COLO668 (cell line): ENCODE measurements around the gene YIF1A.
A peak's percentile ranks its signal among the peaks of the same experiment; 100 is the strongest.
"Not testable (repeated sequence)": the region's sequence is repeated elsewhere in the genome, so short reads cannot be mapped to it uniquely, and the experiment has no call there.

Experiments
- DNase-seq: peaks from one replicate; lab custom pipeline; 2025; ENCODE audit not compliant: unreplicated experiment; lab: John Stamatoyannopoulos, UW

The YIF1A gene

DNA sequence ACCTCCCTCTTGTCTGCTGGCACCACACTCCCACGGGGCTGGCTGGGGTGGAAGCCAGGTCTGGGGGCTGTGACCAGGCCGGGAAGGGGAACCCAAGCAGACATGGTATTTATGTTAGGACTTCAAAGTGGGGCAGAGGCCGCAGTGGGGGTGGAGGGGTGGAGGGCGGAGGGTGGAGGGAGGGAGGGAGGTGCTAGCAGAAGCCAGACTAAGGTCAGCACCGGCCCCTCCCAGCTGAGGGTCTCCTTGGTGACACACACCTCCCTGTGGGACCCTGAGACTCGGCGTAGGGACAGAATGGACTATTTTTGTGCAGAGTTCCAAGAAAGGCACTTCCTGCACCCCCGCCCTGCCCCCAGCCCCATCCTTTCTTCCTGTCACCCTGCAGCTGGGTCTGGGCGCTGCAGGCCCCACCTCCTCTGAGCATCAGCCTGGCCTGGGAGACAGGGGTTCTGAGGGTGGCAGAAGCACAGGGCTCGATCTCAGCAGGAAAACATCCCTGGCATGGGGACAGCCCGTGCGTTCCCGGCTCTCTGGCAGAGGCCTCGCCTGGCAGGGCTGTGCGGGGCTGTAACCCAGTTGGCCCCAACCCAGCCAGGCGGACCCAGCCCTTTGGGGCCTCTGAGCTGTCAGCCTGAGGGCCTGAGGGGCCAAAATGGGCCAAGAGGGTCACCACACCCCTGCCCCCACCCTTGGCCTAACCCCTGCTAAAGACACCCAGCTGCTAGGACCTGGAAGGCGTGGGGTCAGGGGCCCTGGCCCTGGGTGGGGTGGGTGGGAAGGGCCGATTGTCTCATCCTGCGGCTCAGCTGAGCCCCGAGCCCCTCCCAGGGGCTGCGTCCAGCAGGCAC lies 37.5 kb upstream of the YIF1A start:
- no peak for DNase-seq

DNA sequence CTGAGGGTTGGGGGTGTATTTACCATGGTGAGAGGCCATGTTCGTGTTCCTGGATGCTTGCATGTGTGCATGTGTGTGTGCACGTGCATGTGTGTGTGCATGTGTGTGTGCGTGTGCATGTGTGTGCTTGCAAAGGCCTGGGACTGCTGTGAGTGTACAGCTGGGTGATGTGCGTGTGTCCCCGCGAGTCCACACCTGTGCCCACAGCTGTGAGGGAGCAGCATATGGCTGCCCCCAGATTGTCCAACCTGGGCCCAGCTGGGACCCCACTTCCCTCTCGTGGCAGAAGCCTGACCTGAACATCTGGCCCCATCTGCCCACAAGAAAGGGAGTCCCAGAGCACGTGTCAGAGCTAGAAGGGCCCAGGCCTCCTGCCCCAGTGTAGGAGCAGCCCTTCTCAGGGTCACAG lies 36.3 kb upstream of the YIF1A start:
- no peak for DNase-seq

DNA sequence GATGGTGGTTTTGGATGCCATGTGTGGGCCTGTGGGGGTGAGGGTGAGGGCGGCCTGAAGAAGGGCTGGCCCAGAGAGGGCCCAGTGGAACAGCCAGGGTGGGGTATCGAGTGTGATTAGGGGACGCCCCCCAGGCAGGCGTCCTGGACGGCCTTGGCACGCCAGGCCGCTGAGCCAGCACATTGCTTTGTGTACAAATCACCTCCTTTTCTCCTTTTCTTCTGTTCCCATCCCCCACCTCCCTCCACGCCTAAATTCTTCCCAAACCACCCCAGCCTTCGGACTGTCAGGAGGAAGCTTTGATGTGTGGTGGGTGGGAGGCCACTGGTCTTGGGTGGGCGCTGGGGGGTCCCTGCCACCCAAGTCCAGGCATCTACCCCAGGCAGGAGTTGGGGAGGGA lies 35.7 kb upstream of the YIF1A start:
- no peak for DNase-seq

DNA sequence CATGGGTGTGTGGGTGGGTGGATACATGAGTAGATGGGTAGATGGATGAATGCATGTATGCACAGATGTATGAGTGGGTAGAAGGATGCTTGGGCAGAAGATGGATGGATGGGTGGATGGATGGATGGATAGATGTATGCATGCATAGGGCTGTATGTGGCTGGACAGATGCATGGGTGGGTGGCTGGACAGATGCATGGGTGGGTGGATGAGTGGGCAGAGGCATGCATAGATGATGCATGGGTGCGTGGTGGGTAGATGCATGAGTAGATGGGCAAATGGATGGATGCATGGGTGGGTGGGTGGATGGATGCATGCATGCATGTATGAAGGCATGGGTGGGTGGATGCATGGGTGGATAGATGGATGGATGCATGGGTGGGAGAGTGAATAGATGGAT lies 34.7 kb upstream of the YIF1A start:
- DNase-seq, result no peak

DNA sequence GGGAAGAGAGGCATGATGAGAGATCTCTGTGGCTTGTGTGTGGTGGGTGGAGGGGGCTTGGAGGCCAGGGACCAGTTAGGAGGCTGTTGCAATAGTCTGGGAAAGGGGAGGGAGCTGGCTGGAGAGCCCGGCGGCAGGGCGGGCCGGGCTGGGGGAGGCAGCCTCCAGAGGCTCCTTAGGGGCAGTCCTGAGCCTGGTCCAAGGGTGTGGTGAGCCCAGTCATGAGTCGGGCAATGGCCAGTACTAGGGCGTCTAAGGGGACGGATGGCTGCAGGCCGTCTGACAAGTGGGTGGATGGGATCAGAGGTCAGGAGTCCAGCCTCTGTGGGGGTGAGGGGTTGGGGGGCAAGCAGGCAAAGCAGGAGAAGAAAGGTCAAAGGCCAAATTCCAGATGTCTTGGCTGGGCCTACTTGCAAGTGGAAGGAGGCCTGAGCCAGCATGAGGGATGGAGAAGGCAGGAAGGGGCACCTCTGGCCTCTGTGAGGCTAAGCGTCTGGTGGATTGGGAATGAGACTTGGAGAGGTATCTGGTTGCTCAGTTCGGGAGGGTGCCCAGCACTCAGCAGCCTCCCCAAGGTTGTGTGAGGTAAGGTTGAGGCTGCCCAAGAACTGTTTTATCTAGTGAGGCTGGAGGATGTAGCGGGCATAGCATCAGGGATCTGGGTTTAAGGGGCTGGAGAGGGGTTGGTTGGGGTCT lies 33.9 kb upstream of the YIF1A start:
- DNase-seq, result no peak

DNA sequence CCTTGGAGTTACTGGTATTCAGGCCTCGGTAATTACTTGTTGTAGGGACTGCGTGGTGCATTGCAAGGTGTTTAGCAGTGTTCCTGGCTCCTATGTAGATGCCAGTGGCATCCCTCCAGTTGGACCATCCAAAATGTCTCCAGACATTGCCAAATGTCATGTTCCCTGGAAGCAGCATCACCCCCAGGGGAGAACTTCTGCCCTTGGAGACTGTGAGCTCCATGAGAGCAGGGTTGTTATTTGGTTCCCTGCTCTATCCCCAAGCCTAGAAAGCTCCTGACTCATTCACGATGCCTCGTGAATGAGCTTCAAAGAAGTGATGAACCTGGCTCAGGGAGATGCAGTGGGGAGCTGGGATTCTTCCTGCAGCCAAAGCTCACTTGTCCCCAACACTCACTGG lies 32.7 kb upstream of the YIF1A start:
- no peak for DNase-seq

DNA sequence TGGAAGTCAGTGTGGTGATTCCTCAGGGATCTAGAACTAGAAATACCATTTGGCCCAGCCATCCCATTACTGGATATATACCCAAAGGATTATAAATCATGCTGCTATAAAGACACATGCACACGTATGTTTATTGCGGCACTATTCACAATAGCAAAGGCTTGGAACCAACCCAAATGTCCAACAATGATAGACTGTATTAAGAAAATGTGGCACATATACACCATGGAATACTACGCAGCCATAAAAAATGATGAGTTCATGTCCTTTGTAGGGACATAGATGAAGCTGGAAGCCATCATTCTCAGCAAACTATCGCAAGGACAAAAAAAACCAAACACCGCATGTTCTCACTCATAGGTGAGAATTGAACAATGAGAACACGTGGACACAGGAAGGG lies 31.8 kb upstream of the YIF1A start:
- not testable (repeated sequence) for DNase-seq

DNA sequence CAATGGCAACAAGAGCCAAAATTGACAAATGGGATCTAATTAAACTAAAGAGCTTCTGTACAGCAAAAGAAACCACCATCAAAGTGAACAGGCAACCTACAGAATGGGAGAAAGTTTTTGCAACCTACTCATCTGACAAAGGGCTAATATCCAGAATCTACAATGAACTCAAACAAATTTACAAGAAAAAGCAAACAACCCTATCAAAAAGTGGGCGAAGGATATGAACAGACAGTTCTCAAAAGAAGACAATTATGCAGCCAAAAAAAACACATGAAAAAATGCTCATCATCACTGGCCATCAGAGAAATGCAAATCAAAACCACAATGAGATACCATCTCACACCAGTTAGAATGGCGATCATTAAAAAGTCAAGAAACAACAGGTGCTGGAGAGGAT lies 31.3 kb upstream of the YIF1A start:
- DNase-seq, result not testable (repeated sequence)

DNA sequence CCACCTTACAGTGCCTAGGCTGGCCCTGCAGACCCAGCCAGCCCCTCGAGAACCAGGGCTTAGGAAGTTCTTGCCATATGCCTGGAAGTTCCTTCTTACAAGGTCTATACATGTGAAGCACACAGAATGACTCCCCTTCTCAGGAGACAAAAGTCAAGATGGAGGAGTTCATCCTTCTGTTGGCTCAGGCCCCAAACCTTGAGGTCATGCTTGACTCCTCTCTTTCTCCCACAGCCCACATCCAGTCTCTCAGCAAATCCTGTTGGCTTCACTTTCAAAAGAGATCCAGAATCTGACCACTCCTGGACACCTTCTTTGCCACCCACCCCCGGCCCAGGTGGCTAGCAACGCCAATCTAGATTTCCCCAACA lies 29.6 kb upstream of the YIF1A start:
- no peak for DNase-seq

DNA sequence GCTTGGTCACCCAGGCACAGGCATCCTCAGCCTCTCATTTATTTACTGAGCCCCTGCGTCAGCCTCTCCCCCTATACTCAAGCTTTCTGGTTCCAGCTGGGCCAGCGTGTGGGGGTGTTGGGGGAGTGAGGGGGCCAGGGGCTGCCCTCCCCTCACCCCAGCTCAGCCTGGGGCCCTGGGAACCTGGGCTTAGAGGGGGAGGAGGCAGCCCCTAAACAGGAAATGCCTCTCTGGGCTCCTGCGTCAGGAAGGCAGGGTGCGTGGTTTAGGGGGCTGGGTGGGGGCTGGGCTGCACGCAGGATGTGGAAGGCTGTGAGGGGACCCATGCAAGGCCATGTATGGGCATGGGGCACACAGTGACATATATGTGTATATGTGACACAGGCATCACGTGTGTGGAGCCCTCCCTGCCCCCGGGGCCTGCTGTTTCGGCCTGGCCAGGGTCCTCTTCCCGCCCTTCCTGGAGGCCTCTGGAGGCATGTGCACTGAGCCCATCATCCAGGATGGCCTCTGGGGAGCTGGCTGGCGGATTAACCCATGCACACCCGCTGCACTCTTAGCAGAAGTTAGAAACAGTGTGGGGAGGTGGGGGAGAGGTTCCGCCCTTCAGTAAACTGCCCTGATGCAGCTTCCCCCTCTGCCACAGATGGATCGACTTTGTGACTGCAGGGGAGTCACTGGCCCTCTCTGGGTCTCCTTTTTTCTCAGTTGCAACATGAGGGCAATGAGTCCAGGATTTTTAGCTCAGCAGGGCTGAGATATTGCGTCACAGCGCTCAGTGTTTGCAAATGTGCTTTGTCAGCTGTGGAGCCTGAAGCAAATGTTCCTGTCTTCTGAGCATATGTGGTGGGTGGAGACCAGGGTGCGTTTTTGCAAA lies 29.0 kb upstream of the YIF1A start:
- no peak for DNase-seq

DNA sequence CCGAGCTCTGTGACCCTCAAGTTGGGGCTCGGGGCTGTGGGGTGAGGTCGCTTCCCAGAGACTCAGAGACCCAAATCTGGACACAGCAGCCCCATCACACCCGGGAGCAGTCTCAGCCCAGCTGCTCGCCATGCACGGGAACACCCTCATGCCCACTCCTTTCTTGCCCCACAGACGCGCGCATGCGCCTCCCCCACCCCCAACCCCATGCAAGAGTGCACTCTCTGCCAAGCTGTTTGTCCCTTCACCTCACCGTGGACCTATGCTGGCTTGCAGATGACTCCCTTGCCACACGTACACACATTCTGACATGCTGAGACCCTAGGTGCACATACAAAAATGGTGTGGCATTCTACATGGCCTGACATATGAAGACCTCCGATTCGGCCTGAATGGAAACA lies 28.4 kb upstream of the YIF1A start:
- DNase-seq, result no peak

DNA sequence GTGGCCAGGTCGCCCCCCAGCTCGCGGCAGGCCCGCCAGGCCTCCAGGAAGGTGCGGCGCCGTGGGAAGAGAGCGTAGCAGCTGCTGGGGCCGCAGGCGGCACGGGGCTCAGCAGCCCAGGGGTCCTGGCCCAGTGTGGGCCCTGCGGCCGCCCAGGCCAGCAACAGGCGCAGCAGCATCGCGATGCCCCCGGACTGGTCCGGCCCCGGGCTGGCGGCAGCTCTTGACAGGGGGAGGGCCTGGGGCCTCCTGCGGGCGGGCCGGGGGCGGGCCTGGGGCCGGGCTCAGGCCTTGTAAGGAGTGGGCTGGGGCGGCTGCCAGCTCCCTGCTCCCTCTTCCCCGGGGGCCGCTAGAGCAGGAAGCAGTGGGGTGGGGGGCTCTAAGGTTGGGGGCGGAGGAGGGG lies 27.9 kb upstream of the YIF1A start, which contains the start of gene CD248:
Gene CD248 (minus strand): TSS at position 196 of the 403 bp plus-strand sequence. CDS start 17 bp downstream, at position 179.
- DNase-seq, result no peak

DNA sequence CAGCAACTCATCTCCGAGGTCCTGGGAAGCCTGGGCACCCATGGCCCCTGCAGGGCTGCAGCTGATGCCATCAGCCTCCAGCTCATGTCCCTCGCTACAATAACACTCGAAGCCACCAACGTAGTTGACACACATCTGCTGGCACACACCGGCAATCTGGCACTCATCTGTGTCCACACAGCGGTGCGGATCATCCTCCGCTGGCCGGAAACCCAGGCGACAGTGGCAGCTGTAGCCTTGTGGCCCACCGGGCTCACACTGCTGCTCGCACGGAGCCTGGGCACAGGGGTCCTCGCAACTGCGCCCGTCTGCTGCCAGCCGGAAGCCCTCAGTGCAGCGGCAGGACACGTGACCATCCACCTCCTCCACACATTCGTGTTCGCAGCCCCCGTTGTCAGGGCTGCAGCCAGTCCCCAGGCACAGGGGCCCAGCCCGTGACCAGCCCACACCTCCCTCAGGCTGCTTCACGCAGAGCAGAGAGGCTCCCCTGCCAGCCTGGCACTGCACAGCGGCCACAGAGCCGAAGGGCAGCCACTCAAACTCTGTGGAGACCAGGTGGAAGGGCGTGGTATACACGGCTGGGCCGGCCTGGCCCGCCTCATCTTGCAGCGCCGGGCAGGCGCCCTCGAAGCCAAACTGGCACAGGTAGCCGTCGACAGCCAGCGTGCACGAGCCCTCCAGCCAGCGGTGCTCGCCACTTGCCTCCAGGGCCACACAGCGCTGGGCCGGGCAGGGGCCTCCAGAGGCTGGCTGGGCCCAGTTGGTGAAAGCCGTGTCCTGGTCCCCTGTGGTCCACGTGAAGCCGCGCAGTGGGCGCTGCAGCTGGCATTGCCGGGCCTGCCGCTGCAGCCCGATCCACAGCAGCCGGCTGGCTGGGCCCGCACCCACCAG lies 27.2 kb upstream of the YIF1A start:
- DNase-seq, result peak; percentile 57

DNA sequence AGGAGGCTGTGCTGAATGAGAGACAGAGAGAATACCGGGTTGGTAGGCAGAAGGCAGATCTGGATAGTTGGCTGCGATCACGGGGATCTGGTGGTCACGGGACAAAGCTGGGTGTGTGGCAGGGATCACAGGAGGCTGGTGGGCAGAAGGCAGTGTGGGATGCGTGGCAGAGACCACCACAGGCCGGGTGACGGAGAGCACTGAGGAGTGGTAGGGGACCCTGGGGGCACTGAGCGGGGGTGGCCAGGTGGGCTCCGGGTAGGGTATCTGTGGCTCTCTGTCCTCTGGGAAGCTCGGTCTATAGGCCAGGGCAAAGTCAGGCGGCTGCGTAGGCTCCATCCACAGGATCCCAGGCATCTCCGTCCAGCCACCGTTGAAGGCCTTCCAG lies 26.5 kb upstream of the YIF1A start:
- DNase-seq, result no peak

DNA sequence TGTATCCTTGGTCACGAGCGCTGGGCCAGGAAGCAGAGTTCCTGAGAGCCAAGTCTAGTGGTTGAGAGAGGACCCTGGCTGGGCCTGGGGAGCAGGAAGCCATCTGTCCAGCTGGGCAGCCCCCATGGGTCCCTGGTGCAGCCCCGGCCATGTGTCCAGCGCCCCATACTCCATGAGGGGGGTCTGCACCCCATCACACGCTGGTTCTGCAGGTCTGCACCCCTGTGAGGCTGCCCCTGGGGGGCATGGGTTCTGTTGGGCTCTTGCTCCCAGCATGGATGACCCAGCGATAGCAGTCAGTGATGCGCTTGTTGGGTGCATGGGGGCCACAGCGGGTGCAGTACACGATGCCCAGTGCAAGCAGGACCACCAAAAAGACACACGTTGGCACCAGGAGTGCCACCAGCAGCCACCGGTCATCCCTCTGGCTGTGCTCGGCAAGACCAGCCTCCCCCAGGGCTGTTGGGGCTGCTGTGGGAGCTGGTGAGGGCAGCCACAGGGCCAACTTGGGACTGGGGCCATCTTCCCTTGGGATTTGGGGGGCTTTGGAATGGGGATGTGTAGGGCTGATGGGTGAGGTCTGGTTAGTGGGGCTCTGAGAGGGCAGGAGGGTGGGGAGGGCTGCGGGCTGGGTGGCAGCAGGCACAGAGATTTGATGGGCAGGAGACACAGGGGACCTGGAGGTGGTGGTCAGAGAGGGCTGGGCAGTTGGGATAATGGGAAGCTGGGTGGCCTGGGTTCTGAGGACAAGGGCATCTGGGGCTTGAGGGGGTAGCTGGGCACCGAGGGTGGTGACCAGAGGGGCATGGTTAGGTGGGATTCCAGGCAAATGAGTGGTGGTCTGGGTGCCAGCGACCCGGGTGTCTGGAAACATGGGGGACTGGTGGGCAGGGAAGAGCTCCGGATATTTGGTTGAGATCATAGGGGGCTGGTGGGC lies 25.9 kb upstream of the YIF1A start:
- DNase-seq, result no peak

DNA sequence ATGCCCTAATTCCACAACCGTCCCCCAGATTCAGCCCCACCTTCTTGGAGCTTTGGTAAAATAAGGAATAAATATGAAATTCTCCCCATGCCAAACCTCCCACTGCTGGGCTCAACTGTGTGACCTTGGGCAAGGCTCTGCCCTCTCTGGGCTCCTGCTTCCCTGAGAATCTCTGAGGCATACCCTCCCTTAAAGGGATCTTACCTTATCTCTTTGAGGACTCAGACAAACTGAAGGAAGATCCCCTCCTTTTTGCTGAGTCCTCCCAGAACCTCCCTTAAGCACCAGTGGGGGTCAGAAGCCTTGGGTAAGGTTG lies 25.2 kb upstream of the YIF1A start:
- DNase-seq, result no peak

DNA sequence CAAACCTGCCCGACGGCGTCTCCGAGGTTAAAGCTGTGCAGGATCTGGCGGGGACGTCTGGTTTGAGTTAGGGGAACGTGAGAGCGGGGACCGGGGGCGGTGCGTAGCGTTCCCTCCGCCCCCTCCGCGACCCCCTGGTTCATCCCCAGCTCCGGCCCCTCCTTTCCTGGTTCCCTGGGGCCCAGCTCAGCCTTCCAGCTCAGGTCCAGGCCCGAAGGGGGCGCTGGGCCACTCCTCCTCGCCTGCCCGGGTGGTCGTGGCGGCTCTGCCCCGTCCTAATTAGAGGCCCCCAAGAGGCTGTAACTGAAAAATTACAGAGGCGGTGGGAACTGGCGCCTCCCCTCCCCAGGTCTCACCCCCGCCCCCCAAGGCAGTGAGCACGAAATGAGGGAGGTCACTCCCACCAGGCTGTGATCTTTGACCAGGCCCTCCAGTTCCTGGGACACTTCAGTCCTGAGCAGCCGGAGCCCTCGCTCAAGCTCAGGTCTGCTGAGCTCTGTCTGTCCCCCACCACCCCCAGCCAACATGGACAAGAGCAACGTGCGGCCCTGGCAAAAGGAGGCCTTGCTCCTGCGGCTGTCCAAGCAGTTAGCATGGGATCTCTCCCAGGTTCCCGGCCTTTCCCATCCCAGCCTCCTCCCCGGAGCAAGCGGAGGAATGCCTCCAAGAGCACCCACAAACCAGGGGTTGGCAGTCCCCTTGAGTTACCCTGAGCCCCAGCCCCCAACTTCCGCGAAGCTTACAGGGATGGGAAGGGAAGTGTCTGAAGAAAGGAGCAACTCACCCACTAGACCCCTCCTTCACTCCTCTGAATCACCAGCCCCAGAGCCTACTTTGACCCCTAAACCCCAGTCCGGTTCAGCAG lies 24.6 kb upstream of the YIF1A start:
- no peak for DNase-seq

DNA sequence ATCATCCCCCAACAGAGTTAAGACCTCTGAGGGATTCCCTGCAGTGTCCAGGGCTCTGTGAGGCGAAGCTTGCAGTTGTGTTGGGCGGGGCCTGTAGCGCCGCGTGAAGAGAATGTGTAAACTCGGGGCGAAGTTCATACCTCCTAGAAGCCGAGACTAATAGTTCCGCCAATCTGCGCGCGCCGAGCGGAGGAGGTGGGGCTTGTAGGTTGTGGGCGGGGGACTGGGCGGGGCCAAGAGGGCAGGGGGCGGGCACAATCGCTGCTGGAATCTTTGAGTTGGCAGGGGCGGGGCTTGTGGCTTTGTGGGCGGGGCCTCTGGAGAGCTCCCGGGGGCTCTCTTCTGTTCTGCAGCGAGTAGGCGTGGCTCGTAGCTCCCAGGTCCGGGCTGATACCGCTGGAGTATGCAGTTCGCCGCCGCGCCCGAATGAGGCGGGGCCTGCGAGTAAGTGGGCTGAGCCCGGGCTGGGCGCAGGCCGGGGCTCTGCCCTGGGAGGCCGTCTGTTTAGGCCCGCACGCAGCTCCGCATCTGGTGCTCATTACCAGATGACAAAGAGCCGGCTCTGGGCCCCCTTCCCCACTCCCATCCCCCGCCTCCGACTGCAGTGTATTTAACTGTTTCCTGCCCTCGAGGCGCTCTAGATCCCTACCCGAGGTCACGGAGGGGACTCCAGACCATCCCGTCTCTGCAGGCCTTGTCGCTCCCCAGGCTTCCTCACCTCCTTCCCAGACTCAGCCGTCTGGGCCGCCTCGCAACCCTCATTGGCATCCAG lies 23.8 kb upstream of the YIF1A start:
- peak; percentile 94 for DNase-seq
